ENCODE data around the gene CFHR2.
A peak's percentile ranks its signal among the peaks of the same experiment; 100 is the strongest.
"Not testable (repeated sequence)": the region's sequence is repeated elsewhere in the genome, so short reads cannot be mapped to it uniquely, and the experiment has no call there.

CFHR2 gene

DNA sequence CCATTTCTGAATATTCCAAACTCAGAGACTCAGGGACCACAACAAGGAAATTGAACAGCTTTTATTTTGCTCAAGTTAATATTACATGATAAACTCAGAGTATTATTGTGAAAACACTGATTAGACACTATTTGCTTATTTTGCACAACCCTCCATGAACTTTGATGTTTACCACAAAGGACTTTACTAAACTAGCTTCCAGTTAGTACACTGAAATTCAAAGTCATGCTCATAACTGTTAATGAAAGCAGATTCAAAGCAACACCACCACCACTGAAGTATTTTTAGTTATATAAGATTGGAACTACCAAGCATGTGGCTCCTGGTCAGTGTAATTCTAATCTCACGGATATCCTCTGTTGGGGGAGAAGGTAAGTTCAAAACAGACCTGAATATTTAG lies at the start of gene CFHR2:
TSS of gene CFHR2 (plus strand) at position 171 of the 400 bp plus-strand sequence. CDS start at position 314, 143 bp downstream.
- DNase-seq = not testable (repeated sequence)

DNA sequence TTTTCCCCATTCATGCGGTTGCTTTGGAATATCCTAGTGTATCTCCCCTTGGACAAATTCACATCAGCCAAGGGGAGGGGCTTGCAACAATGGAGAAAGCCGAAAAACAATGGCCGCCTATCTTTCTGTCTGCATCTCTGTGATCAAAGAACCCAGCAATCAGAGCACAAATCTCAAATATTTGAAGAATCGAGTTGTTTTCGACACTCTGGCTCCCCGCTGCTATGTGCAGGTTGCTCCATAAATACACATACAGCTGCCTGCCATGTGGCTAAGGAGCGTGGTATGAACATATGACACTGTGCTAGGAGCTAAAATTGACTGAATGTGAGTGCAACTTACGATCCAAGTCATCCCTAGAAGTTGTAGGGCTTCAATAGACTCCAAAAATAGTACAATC lies 47.2 kb upstream of the CFHR2 start:
- DNase-seq = peak; percentile 9 to 25

DNA sequence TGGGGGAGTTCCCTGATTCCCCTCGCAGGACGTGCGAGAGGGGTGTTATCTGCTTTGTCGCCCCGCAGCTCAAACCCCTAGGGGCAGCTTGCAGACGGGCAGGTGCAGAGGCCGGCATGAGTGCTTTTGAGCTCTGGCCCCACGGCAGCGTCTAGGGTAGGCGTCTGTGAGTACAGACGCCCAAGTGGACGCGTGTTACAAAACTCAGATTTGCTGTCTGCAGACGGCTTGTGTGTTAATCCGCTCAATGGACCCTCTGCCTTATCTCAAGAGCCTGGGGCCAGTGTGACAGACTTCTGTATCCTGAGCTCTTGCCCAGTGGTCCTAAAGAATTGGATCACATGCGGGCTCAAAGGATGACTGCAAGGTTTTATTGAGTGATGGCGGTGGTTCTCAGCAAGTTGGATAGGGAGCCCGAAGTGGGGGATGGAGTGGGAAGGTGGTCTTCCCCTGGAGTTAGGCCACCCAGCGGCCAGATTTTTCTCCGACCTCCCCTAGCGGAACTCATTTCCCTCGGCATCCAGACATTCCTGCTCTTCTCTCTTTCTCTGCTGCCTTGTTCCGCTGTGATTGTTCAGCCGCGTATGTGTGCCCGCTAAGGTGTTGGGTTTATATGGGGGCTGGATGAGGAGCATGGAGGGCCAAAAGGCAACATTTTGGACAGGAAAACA lies 46.2 kb upstream of the CFHR2 start:
- DNase-seq = no peak

DNA sequence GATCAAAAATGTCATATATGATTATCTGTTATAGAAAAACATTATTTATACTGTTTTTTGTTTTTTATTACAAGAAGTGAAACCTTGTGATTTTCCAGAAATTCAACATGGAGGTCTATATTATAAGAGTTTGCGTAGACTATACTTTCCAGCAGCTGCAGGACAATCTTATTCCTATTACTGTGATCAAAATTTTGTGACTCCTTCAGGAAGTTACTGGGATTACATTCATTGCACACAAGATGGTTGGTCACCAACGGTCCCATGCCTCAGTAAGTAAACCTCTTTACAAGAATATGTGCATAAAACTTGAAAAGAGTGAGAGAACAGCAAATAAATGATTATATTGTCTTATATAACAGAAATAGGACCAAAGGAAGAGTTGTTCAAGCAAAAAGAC lies 41.2 kb upstream of the CFHR2 start:
- DNase-seq = no peak

DNA sequence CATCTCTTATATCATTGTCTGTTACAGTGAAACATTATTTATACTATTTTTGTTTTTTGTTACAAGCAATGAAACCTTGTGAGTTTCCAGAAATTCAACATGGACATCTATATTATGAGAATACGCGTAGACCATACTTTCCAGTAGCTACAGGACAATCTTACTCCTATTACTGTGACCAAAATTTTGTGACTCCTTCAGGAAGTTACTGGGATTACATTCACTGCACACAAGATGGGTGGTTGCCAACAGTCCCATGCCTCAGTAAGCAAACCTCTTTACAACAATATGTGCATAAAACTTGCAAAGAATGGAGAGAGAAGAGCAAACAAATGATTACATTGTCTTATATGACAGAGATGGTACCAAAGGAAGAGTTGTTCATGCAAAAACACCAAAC lies 33.3 kb upstream of the CFHR2 start:
- no peak for DNase-seq

DNA sequence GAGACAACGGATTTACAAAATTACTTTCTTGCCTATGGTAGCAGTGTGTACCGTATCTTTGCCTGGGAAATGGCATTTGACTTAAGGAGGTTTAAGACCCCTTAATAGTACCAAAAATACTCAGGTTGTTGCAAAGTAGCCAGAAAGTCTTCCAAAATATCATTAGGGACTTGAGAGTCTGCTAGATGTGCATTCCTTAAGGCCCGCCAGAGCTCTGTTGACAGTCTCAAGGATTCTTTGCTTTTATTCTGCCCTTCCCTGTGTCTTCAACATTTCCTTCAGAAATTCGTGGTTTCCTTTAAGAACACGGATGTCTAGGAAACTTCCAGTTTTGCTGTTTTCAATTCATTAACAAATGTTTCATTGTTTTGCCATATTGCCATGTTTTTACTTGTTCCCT lies 31.3 kb upstream of the CFHR2 start:
- not testable (repeated sequence) for DNase-seq

DNA sequence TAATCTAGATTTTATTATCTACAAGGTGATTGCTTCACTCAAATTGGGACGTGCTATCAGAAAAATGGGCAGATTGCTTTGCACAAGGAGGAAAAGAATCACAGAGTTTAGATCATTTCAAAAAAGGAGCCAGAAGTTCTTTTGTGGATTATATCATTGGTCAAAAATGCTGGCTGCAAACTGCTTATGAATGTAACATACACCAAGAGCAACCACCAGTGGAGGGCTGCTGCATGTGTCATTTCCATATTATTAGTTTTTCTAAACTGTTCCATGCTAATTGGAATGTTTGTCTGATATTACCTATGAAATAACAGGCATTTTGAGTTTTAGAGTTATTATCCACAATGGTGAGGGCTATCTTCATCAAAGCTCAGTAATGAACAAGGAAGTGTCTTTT lies 16.7 kb upstream of the CFHR2 start:
- DNase-seq = not testable (repeated sequence)

DNA sequence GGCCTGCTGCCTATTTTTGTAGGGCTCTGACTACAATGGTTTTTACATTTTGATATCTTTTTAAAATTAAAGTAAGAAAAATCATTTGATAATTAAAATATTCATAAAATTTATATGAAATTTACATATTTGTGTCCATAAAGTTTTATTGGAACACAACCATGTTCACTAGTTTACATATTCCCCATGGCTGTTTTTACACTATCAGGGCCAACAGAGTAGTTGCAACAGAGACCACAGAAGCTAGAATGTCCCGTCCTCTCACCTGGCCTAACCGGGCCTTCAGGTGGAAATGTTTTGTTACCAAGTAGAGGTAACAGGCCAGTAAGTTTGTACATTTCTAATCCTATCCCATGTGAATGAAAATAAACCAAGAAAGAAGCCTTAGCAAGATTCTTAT lies 10.7 kb upstream of the CFHR2 start:
- DNase-seq = not testable (repeated sequence)

DNA sequence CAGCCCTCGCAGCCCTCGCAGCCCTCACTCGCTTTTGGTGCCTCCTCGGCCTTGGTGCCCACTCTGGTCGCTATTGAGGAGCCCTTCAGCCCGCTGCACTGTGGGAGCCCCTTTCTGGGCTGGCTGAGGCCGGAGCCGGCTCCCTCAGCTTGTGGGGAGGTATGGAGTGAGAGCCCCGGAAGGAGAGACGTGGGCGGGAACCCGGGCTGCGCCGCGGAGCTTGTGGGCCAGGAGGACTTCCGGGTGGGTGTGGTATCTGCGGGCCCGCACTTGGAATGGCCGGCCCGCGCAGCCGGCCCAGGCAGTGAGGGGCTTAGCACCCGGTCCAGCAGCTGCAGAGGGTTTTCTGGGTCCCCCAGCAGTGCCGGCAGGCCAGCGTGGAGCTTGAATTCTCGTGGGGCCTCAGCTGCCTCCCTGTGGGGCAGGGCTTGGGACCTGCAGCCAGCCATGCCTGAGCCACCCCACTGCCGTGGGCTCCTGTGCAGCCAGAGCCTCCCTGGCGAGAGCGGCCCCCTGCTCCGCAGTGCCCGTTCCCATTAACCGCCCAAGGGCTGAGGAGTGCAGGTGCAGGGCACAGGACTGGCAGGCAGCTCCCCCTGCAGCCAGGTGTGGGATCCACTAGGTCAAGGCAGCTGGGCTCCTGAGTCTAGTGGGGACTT lies 9.9 kb upstream of the CFHR2 start:
- DNase-seq = no peak

DNA sequence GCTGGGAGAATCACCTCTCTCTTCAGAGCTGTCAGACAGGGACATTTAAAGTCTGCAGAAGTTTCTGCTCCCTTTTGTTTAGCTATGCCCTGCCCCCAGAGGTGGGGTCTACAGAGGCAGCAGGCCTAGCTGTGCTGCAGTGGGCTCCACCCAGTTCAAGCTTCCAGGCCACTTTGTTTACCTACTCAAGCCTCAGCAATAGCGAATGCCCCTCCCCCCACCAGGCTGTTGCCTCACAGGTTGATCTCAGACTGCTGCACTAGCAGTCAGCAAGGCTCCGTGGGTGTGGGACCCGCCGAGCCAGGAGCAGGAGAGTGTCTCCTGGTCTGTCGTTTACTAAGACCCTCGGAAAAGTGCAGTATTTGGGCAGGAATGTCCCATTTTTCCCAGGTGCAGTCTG lies 2.1 kb upstream of the CFHR2 start:
- DNase-seq = not testable (repeated sequence)

DNA sequence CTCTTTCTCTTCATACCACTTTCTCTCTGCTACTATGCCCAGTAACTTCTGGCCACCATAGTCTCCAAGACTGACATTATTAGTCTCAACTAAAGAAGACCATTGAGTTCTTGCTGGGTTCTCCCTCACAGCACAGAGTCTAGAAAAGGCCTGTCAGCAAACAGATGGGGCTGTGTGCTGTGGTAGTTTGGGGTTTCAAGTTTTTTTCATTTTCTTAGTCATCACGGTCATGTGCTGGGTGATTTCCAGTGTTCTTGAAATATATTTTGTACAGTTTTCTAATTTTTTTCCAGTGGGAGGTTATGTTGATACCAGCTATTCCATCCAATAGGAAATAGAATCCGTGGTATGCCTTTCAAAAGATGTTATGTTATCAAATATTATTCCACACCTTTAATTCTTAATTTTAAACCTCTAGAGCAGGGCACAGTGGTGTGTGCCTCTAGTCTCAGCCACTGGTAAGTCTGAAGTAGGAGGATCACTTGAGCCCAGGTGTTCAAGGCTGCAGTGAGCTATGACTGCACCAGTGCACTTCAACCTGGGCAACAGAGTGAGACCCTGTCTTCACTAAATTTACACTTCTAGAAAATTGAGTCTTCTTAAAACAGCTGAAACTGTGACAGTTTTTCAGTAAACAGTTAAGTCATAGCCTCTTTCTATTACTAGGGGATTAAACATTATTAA lies 8.3 kb downstream of the CFHR2 start:
- DNase-seq = no peak

DNA sequence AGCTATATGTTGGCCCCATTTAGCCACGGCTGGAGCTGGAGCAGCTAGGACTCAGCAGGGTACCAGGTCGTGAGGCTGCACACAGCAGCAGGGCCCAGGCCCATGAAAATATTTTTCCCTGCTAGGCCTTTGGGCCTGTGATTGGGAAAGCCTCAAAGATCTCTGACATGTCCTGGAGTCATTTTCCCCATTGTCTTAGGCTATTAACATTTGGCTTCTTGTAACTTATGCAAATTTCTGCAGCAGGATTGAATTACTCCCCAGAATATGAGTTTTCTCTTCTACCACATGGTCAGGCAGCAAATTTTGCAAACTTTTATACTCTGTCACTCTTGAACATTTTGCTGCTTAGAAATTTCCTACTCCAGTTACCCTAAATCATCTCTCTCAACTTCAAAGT lies 11.2 kb downstream of the CFHR2 start:
- no peak for DNase-seq

DNA sequence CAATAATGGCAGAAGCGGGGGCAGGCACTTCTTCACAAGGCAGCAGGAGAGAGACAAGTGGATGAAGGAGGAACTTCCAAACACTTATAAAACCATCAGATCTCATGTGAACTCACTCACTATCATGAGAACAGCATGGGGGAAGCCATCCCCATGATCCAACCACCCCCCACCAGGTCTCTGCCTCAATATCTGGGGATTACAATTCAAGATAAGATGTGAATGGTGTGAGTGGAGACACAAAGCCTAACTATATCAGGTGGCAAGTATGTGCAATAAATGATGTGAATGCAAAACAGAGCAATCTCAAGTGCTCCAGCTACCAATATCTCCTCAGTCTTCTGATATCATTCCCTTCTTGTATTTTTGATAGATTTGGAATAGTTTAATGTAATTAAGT lies 12.4 kb downstream of the CFHR2 start:
- DNase-seq = no peak

DNA sequence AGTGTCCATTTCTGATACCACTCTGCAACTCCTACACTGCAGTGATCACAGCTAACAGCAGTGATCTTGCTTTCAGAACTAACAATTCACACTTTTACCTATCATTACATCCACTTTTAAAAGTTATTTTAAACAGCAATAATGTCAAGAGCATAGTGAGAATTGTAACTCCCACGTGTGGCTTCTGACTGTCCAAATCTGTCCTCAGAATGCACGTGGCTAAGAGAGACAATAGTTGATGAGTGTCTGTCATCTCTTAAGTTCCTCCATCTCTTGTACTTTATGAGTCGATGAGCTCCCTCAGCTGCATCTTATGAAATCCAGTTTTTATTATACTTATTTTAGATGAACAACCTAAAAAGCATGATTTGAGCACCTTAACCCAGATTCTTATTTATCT lies 17.3 kb downstream of the CFHR2 start:
- no peak for DNase-seq

DNA sequence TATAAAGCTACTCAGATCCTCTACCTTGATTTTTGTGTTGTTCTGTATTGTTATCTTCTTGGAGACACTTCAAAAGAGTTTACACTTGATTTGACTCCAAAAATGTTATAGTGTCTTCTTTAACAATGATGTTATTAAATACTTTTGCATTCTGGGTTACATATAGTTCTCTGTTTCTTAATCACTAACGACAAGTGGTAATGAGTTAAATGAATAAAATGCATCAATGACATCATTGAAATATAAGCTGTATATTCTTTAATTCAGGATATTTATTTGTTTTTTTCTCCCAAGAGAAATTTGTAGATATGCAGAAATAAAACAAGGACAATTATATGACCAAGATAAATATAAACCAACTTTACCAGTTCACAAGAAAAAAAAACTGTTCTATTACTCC lies 26.6 kb downstream of the CFHR2 start:
- no peak for DNase-seq

DNA sequence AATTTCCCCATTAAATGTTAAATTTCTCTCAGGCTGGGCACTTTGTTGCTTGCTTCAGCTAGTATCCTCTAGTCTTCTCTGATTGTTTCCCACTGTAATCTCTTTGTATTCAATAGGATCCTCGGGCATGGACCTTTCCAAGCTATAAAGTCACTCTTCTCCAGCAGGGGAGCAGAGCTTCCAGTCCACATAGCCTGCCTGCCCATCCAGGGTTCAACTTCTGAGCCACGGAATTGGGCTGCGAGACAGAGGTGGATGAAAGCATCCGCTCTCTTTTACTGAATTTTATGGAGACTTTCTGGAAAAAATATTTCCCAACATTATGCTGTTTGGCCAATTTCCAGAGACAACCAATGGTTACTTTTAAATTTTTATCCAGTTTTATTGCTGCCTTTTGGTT lies 32.7 kb downstream of the CFHR2 start:
- DNase-seq = no peak

DNA sequence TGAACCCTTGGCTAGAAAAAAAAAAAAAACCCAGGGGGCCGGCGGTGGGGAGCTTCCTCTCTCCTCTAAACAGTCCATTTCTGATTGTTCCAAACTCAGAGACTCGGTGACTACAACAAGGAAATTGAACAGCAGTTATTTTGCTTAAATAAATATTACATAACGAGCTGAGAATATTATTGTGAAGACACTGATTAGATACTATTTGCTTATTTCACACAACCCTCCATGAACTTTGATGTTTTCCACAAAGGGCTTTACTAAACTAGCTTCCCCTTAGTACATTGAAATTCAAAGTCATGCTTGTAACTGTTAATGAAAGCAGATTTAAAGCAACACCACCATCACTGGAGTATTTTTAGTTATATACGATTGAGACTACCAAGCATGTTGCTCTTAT lies 33.7 kb downstream of the CFHR2 start, which contains the start of gene CFHR5:
TSS of gene CFHR5 (plus strand) at position 279 of the 400 bp plus-strand sequence. CDS start at position 388, 109 bp downstream.
- no peak for DNase-seq

DNA sequence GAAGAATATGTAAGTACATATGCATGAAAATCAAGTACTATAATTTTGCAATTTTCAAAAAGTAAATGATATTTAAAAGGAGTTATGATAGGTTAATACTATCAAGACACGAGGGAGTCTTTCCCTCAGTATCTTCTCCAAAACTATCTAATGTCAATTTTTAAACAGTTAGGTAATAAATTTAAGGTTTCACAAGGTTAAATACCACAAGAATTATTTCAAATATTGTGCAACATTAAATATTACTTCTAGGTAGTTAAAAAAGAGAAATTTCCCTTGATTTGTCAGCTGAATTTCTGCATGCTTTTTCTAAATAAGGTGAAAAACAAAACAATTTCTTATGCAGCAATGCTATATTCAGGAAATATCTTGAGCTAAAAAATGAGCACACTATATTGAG lies 37.3 kb downstream of the CFHR2 start:
- DNase-seq = no peak

DNA sequence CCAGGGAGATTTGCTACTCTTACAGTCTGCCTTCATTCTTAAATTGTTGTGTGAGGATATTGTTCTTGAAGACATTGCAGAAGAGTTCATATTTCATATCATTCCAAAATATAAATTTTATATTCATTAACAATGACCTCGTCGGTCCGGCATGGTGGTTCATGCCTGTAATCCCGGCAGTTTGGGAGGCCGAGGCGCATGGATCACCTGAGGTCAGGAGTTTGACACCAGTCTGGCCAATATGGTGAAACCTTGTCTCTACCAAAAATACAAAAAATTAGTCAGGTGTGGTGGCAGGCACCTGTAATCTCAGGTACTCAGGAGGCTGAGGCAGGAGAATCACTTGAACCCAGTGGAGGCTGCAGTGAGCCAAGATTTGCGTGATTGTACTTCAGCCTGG lies 38.7 kb downstream of the CFHR2 start:
- DNase-seq = not testable (repeated sequence)

DNA sequence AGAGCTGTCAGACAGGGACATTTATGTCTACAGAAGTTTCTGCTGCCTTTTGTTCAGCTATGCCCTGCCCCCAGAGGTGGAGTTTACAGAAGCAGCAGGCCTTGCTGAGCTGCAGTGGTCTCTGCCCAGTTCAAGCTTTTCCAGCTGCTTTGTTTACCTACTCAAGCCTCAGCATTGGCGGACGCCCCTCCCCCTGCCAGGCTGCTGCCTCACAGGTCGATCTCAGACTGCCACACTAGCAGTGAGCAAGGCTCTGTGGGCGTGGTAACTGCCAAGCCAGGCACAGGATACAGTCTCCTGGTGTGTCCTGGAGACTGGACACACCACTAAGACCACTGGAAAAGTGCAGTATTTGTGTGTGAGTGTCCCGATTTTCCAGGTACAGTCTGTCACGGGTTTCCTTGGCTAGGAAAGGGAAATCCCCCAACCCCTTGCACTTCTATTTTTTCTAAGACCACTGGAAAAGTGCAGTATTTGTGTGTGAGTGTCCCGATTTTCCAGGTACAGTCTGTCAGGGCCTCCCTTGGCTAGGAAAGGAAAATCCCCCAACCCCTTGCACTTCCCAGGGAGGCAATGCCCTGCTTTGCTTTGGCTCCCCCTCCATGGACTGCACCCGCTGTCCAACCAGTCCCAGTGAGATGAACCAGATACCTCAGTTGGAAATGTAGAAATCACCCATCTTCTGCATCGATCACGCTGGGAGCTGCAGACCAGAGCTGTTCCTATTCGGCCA lies 48.5 kb downstream of the CFHR2 start:
- not testable (repeated sequence) for DNase-seq

DNA sequence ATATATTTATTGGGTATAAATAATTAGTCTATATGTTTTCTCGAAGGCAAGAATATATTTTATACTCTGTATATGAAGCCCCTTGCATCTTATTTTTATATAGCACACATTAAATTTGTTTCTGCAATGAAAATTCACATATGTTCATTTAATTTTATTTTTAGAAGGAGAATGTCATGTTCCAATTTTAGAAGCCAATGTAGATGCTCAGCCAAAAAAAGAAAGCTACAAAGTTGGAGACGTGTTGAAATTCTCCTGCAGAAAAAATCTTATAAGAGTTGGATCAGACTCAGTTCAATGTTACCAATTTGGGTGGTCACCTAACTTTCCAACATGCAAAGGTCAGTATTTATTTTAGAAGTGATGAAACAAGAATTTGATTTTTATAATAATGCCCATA lies 50.4 kb downstream of the CFHR2 start:
- no peak for DNase-seq

DNA sequence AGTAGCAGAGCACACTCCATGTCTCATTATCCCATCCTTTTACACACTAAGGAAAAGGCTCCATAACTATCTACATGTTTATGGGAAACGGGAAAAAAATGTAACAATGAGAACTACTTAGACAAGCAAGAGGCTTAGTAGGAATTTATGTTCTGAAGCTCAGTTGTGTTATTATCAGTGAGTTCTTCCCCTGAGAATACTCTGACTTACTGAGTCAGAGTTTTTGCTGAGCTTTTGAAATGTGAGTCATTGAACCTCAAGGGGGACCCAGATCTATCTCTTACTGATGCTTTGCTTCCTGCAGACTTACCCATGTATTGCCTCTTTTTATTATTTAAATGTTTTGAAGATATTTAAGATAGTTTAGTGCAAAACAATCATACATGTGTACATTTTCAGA lies 53.9 kb downstream of the CFHR2 start:
- no peak for DNase-seq

DNA sequence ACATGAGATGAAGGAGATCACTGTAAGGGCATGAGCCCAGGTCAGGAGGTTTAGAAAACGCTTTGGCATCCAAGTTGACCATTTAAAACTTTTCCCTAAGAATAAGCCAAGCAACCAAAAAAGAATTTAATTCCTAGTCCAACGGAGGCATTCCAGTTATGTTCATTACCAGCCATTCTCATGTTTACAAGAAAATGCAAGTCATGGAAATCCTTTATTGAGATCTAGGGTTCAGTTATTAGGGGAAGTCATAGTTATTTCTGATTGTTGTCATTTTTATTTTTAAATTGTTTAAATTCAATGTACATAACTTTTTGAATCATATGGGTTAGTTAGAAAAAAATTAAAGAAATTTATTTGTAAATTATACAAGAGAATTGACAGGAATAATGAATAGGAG lies 58.3 kb downstream of the CFHR2 start:
- no peak for DNase-seq

All from NCI-H1930 (cell line).